Measurements from ENCODE around the gene AMBRA1. TPM values are rescaled to one million over a fixed set of nuclear protein-coding genes. Genes with fewer than 3 reads are reported as not detected.

The AMBRA1 gene
- total and polyA plus RNA-seq, 2 of the 8 experiments (the other 6 are each of a cell fraction or from before 2014, with no cell fraction given) = 14.2 to 37.4 TPM

- H3K79me2 ChIP-seq (ENCODE audit: control insufficient read depth in 1 of 2, insufficient read depth in 2 of 2, low read length in 2 of 2) = peaks cover 0 to 55% of the 10 kb centered on the region in 2 experiments; a peak in 3 of 4 replicates
- peak overlapping the region; percentile 71 to 83 (median 77); a peak in 7 of 8 replicates for H3K4me3 ChIP-seq (ENCODE audit: extremely low read depth in 1 of 4, insufficient read depth in 2 of 4, low read depth in 3 of 4, low read length in 4 of 4)
- H4K8ac ChIP-seq (ENCODE audit: extremely low read depth, insufficient read depth, low read length) = no peak overlapping the region; the same call in 1 of the 2 replicates
- H2BK20ac ChIP-seq (ENCODE audit: low read length) = no peak overlapping the region; the same call in 1 of the 2 replicates
- H3K79me1 ChIP-seq (ENCODE audit: low read depth, low read length) = peaks cover 19% of the 10 kb centered on the region
- H3K36me3 ChIP-seq (ENCODE audit: control insufficient read depth in 2 of 4, insufficient read depth in 4 of 4, low read length in 3 of 4) = no peaks in the 10 kb centered on the region
- H4K5ac ChIP-seq (ENCODE audit: insufficient read length, low read depth, low read length) = no peak overlapping the region
- H3K56ac ChIP-seq (replicated peaks; ENCODE audit: insufficient read length, low read depth, low read length) = no peak overlapping the region
- H3K18ac ChIP-seq (ENCODE audit: extremely low read depth, low read length) = no peak overlapping the region
- 0 out of 2 replicates have a peak overlapping the region, but pooled peaks have one; percentile 19 for H2BK15ac ChIP-seq (ENCODE audit: low read length)
- no peak overlapping the region for H2BK5ac ChIP-seq (ENCODE audit: low read depth, low read length)
- H4K20me1 ChIP-seq (replicated peaks in 1 of 2; ENCODE audit: control insufficient read depth in 1 of 2, insufficient read depth in 2 of 2, low read length in 2 of 2) = peaks cover 15 to 31% of the 10 kb centered on the region in 2 experiments
- no peak overlapping the region for H2AFZ ChIP-seq (ENCODE audit: low read length)
- H3K9me3 ChIP-seq (ENCODE audit: insufficient read depth in 2 of 2, low read depth in 1 of 2, low read length in 1 of 2) = no peaks in the 10 kb centered on the region
- peak overlapping the region in 2 of 4 experiments; percentile 14 to 65; a peak in 2 of 7 replicates for H3K9ac ChIP-seq (replicated peaks in 1 of 4; ENCODE audit: extremely low read depth in 1 of 4, low read depth in 3 of 4, low read length in 3 of 4)
- FAIRE-seq = no peak
- peak overlapping the region; percentile 12 for H4K91ac ChIP-seq (replicated peaks; ENCODE audit: insufficient read length, low read length)
- H2BK120ac ChIP-seq (replicated peaks; ENCODE audit: low read depth, low read length) = no peak overlapping the region
- no peak overlapping the region for H3K27ac ChIP-seq (ENCODE audit: low read depth, low read length)
- H3K4me1 ChIP-seq (replicated peaks in 1 of 4; ENCODE audit: control insufficient read depth in 3 of 4, insufficient read depth in 4 of 4, low read length in 3 of 4) = peaks cover 18 to 56% (median 35%) of the 10 kb centered on the region in 4 experiments
- H2BK12ac ChIP-seq (ENCODE audit: low read depth, low read length) = no peak overlapping the region
- peaks cover 0 to 7% (median 3%) of the 10 kb centered on the region in 4 experiments; a peak in 1 of 7 replicates for H3K27me3 ChIP-seq (replicated peaks in 1 of 4; ENCODE audit: control insufficient read depth in 3 of 4, extremely low read depth in 1 of 4, insufficient read depth in 3 of 4, low read length in 3 of 4)
- H3K23ac ChIP-seq (ENCODE audit: insufficient read length) = no peak overlapping the region
- 73% methylated on average over 18 of the region's 18 CpGs; no CpG with 5 or more reads in 1 of the 2 experiments for WGBS, 2 experiments (ENCODE audit: extremely low coverage in 1 of 2, insufficient coverage in 1 of 2, insufficient read length in 1 of 2, insufficient replicate concordance in 2 of 2, low coverage in 1 of 2, low lambda C conversion rate in 2 of 2, missing lambda C conversion rate in 1 of 2)
- H3K4ac ChIP-seq (replicated peaks; ENCODE audit: insufficient read length, low read depth, low read length) = no peak overlapping the region
- H3K4me2 ChIP-seq (ENCODE audit: insufficient read depth in 1 of 2, low read depth in 2 of 2, low read length in 2 of 2) = peak overlapping the region; percentile 95 to 99
- DNase-seq (ENCODE audit: low read depth in 1 of 2, low spot score in 2 of 2) = no peak
- CTCF ChIA-PET (ENCODE audit: partially characterized antibody) = interaction anchor here (0.6 to 44.5 kb wide), 14 partner anchors 6 to 292 kb away, joined by 3 to 1004 read pairs (median 4); partner anchors contain the start of genes CREB3L1, DGKZ and MDK
- POLR2A ChIA-PET (ENCODE audit: partially characterized antibody) = interaction anchor here (0.5 to 8.1 kb wide), 8 partner anchors 9 to 53 kb away, joined by 3 to 69 read pairs (median 8); partner anchors contain the start of gene MDK
- H3K23me2 ChIP-seq (ENCODE audit: low read depth, low read length) = peaks cover 13% of the 10 kb centered on the region
- no peak overlapping the region for H3K14ac ChIP-seq (ENCODE audit: insufficient read length)
- no peak overlapping the region for H2AK5ac ChIP-seq (ENCODE audit: low read depth, low read length)
- TF ChIP-seq ASH2L (IDR thresholded peaks at IDR 0.05; ENCODE audit: low read length) (no peak), TAF1 (IDR thresholded peaks at IDR 0.05; ENCODE audit: low read depth, low read length) (no peak), SIX5 (IDR thresholded peaks at IDR 0.05; ENCODE audit: low read depth, low read length) (no peak), POU5F1 (IDR thresholded peaks at IDR 0.05; ENCODE audit: low read depth, low read length) (no peak), SP4 (IDR thresholded peaks at IDR 0.05; ENCODE audit: low read length) (no peak), CTBP2 (IDR thresholded peaks at IDR 0.05; ENCODE audit: borderline replicate concordance, insufficient read depth, insufficient read length, low read length) (no peak), CHD1 (IDR thresholded peaks at IDR 0.05; ENCODE audit: low read depth, low read length) (no peak), FOSL1 (IDR thresholded peaks at IDR 0.05; ENCODE audit: insufficient read depth, low read depth, low read length) (no peak), EP300 (IDR thresholded peaks at IDR 0.05; ENCODE audit: borderline replicate concordance in 1 of 2, low read depth in 2 of 2, low read length in 2 of 2) (no peak), PHF8 (conservative IDR thresholded peaks at IDR 0.05; ENCODE audit: low read depth, low read length) (no peak), GTF2F1 (IDR thresholded peaks at IDR 0.05; ENCODE audit: borderline replicate concordance, low read depth, low read length) (no peak), CBX5 (IDR thresholded peaks at IDR 0.05; ENCODE audit: low read depth, low read length) (no peak)
These were observed 245.0 kb downstream of the AMBRA1 start for GRCh38 chr11:46348566-46349401.

Measured in H1 (cell line).